GM12874 (cell line): ENCODE data around the gene NUTM2B.
"Not testable (repeated sequence)": the region's sequence is repeated elsewhere in the genome, so short reads cannot be mapped to it uniquely, and the experiment has no call there.

ENCODE experiments used
- TF ChIP-seq, protein P1 (sequence below): IDR thresholded peaks from 2 replicates; pipeline ENCODE4 v1.5.1; 2011; ENCODE audit warnings: low read depth, mild to moderate bottlenecking, control low read depth, low read length, moderate library complexity; ENCODE audit not compliant: insufficient read depth

NUTM2B gene

GRCh38 chr10:79702927-79703326, at the start of gene NUTM2B:
Gene NUTM2B, plus strand, starts transcription at chr10:79703227. Its CDS starts 383 bp downstream, at chr10:79703610.
- TF ChIP-seq, protein P1, sequence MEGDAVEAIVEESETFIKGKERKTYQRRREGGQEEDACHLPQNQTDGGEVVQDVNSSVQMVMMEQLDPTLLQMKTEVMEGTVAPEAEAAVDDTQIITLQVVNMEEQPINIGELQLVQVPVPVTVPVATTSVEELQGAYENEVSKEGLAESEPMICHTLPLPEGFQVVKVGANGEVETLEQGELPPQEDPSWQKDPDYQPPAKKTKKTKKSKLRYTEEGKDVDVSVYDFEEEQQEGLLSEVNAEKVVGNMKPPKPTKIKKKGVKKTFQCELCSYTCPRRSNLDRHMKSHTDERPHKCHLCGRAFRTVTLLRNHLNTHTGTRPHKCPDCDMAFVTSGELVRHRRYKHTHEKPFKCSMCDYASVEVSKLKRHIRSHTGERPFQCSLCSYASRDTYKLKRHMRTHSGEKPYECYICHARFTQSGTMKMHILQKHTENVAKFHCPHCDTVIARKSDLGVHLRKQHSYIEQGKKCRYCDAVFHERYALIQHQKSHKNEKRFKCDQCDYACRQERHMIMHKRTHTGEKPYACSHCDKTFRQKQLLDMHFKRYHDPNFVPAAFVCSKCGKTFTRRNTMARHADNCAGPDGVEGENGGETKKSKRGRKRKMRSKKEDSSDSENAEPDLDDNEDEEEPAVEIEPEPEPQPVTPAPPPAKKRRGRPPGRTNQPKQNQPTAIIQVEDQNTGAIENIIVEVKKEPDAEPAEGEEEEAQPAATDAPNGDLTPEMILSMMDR = not testable (repeated sequence)

GRCh38 chr10:79685044-79685685, 17.9 kb upstream of the NUTM2B start:
- TF ChIP-seq, protein P1 = 0 out of 2 replicates have a peak, but pooled peaks have one; percentile 14

GRCh38 chr10:79758297-79758993, 55.4 kb downstream of the NUTM2B start:
- TF ChIP-seq, protein P1 = peak; percentile 4; the same call in 1 of the 2 replicates
